Hindlimb muscle (tissue), 1 donor: ENCODE data around the gene TANGO6. TPM values are rescaled to one million over a fixed set of nuclear protein-coding genes. Genes with fewer than 3 reads are reported as not detected.

Experiments used
- DNase-seq: peaks from one replicate; pipeline ENCODE4 v3.0.0-alpha.2; 2013
- polyA plus RNA-seq: library from polyadenylated mRNA; unstranded; fragments of 120-200 nt; gene quantifications from one replicate; pipeline ENCODE4 v1.2.1, GENCODE V29; 2013; ENCODE audit not compliant: insufficient read length

Gene TANGO6
- polyA plus RNA-seq, 1 donor, result 7.5 TPM

- DNase-seq, result no peak
Observed at GRCh38 chr16:69106491-69107315, 263.4 kb downstream of the TANGO6 start.

GRCh38 chr16:69107316-69107962 lies 264.1 kb downstream of the TANGO6 start:
- DNase-seq, result peak; percentile 18

- no peak for DNase-seq
Observed at GRCh38 chr16:69108064-69108904, 265.0 kb downstream of the TANGO6 start.

- no peak for DNase-seq
Observed at GRCh38 chr16:69108905-69109252, 265.5 kb downstream of the TANGO6 start.

GRCh38 chr16:69109486-69110270 lies 266.3 kb downstream of the TANGO6 start:
- DNase-seq, result no peak

GRCh38 chr16:69110406-69110805 lies 267.1 kb downstream of the TANGO6 start:
- no peak for DNase-seq

- no peak for DNase-seq
Observed at GRCh38 chr16:69111216-69111875, 268.0 kb downstream of the TANGO6 start.

- no peak for DNase-seq
Observed at GRCh38 chr16:69111876-69112230, 268.5 kb downstream of the TANGO6 start.

- no peak for DNase-seq
Observed at GRCh38 chr16:69112285-69113129, 269.2 kb downstream of the TANGO6 start.

GRCh38 chr16:69113216-69113615 lies 269.9 kb downstream of the TANGO6 start:
- no peak for DNase-seq

- no peak for DNase-seq
Observed at GRCh38 chr16:69114346-69114975, 271.1 kb downstream of the TANGO6 start.

GRCh38 chr16:69114976-69115355 lies 271.6 kb downstream of the TANGO6 start:
- no peak for DNase-seq

- no peak for DNase-seq
Observed at GRCh38 chr16:69115361-69115760, 272.0 kb downstream of the TANGO6 start.

GRCh38 chr16:69115837-69116236 lies 272.5 kb downstream of the TANGO6 start:
- no peak for DNase-seq

GRCh38 chr16:69116256-69116875 lies 273.0 kb downstream of the TANGO6 start:
- DNase-seq, result no peak

GRCh38 chr16:69116906-69117305 lies 273.6 kb downstream of the TANGO6 start:
- DNase-seq, result no peak

- no peak for DNase-seq
Observed at GRCh38 chr16:69118468-69118867, 275.1 kb downstream of the TANGO6 start.

GRCh38 chr16:69118994-69119393 lies 275.7 kb downstream of the TANGO6 start:
- DNase-seq, result no peak

GRCh38 chr16:69119536-69119935 lies 276.2 kb downstream of the TANGO6 start:
- no peak for DNase-seq

GRCh38 chr16:69120096-69120664 lies 276.8 kb downstream of the TANGO6 start:
- DNase-seq, result no peak
